KOPT-K1 (cell line): ENCODE data around the gene EPS15.
"Not testable (repeated sequence)": the region's sequence is repeated elsewhere in the genome, so short reads cannot be mapped to it uniquely, and the experiment has no call there.

ENCODE experiments used
- H3K27ac ChIP-seq: fragments of 200-600 bp; sonication (generic); 2 replicates; pipeline ENCODE4 v1.5.1; 2016; ENCODE audit warnings: antibody characterized with exemption, mild to moderate bottlenecking, low read depth, low read length; ENCODE audit not compliant: poor library complexity, severe bottlenecking
- H3K36me3 ChIP-seq: fragments of 200-600 bp; sonication (generic); 2 replicates; pipeline ENCODE4 v1.5.1; 2017; ENCODE audit warnings: antibody characterized with exemption, mild to moderate bottlenecking, low read length, moderate library complexity; ENCODE audit not compliant: insufficient read depth
- H3K9me3 ChIP-seq: fragments of 200-600 bp; sonication (generic); 2 replicates; pipeline ENCODE4 v1.5.1; 2017; ENCODE audit warnings: antibody characterized with exemption, low read length, mild to moderate bottlenecking; ENCODE audit not compliant: insufficient read depth, poor library complexity, severe bottlenecking

EPS15 gene

DNA sequence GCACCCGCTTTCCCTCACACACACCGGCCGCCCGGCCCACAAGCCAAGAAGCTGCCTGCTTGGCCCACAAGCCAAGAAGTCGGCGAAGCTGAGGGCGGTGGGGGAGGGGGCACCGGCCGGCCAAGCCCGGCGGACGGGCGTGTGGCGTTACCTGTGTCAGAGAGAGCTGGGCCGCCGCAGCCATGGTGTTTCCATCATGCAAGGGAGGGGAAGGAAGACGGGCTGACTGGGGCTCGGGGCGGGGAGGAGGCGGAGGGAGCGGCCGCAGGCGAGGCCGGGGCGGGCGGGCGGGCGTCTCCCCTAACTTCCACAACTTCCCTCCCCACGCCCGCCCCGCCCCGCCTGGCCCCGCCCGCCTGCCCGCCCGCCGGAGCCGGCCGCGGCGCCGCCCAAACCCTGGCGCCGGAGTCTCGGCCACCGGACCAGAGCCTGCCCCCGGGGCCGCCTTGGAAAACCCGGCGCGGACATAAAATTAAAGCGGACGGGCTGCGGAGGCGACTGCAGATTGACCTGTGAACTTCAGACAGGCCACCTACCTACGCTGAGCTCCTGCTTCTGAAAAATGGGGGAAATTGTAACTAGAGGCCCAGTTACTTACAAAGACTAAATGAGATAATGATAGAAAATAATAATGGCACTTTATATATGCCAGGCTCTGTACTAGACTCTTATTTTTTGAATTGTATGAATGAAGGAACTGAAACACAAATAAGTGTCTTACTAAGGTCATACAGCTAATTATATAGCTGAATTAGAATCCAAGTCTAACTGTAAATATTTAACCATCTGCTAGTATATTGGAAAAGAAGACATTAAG lies at the start of gene EPS15:
Gene EPS15 (minus strand): TSS at position 219 of the 817 bp plus-strand sequence. CDS start 35 bp downstream, at position 184.
- Histone ChIP-seq H3K9me3 (no peaks in the 10 kb centered on the region), H3K27ac (peak within 1 kb of the TSS; percentile 71), H3K36me3 (no peaks in the 10 kb centered on the region)

DNA sequence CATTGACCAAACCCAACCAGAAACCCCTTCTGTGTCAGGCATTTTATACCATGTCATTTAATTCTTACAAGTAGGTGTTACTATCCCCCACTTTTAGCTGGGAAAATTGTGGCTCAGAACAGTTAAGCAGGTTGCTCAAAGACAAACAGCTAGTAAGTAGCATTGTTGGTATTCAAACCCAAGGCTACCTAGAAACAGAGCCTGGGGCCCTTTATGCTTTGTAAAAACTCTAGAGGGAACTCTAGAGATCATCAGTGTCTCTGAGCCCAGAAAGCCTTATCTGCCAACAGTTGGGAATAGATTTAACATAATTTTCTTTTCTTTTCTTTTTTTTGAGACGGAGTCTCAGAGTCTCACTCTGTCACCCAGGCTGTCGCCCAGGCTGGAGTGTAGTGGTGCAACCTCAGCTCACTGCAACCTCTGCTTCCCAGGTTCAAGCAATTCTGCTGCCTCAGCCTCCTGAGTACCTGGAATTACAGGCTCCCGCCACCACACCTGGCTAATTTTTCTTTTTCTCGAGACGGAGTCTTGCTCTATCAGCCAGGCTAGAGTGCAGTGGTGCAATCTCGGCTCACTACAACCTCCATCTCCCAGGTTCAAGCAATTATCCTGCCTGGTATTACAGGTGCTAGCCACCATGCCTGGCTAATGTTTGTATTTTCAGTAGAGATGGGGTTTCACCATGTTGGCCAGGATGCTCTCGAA lies 49.3 kb upstream of the EPS15 start:
- Histone ChIP-seq H3K36me3 (no peaks in the 10 kb centered on the region), H3K9me3 (no peaks in the 10 kb centered on the region), H3K27ac (no peak overlapping the region)

DNA sequence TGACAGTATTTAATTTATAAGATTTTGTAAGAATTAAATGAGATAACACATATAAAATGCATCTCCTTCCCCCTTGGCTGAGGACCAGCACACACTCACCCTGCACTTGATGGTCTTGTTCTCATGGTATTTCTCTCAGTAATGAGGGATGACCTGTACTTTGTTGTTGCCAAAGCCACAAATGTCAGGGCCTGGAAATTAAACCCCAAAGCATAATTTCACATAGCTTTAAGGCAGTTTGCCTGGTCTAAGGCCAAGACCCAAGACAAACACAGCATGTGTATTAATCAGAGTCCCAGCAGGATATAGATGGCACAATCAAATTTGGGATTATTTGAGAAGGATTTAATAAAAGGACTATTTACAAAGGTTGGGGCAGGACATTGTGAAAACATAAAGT lies 48.6 kb upstream of the EPS15 start:
- Histone ChIP-seq H3K9me3 (no peaks in the 10 kb centered on the region), H3K27ac (no peak overlapping the region), H3K36me3 (no peaks in the 10 kb centered on the region)

DNA sequence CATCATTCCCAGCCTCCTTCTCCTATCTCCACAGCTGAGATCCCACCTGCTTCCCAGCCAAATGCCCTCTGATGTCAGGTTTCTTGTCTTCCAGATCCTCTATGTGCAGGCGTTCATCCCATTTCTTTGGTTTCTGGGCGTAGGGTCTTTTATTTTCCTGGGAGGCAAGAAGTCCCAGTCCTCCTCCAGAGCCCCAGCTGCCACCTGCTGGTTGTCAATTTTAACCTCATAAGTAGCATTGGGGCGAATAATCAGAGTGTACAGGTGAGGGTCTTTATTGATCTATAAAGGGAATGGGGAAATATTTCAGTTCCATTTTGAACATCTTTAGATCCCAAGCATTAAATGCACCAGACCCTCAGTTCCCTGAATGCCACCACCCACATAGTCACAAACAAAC lies 47.2 kb upstream of the EPS15 start:
- Histone ChIP-seq H3K36me3 (no peaks in the 10 kb centered on the region), H3K27ac (no peak overlapping the region), H3K9me3 (no peaks in the 10 kb centered on the region)

DNA sequence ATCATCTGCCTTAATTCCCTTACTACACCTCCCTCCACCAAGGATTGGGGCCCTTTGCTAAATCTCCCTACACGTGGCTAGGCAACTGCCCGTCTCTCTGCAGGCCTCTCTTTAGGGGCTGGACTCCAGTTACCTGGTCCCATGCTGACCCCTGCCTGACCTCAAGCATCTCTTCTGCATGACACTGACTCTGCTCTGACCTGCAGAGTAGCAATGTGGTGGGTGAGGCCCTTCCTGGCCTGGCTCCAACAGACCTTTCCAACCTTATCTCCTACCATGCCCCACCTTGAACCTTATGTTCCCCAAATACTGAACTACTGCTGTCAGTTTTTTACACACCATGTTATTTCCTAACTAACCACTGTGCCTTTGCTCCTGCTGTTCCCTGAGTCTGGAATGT lies 45.9 kb upstream of the EPS15 start:
- no peaks in the 10 kb centered on the region for H3K36me3 ChIP-seq
- no peak overlapping the region for H3K27ac ChIP-seq
- H3K9me3 ChIP-seq = no peaks in the 10 kb centered on the region

DNA sequence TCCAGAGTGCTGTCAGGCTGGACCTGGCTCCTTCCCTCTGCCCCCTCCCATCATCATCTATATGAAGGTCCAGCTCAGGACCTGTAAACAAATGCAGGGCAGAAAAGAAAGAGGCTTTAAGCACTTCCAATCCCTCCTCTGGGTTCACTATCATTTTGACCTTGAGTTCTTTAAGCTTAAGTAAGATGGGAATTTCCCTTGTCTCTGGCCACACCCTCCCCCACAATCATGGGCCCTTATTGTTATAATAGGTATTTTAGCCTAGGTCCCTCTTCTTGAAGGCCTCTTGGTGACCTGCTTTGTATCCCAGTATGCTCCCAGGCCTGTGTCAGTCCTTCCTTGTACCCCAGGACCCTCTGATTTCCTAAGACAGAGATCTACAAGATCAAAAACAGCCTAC lies 45.1 kb upstream of the EPS15 start:
- no peaks in the 10 kb centered on the region for H3K36me3 ChIP-seq
- no peaks in the 10 kb centered on the region for H3K9me3 ChIP-seq
- no peak overlapping the region for H3K27ac ChIP-seq

DNA sequence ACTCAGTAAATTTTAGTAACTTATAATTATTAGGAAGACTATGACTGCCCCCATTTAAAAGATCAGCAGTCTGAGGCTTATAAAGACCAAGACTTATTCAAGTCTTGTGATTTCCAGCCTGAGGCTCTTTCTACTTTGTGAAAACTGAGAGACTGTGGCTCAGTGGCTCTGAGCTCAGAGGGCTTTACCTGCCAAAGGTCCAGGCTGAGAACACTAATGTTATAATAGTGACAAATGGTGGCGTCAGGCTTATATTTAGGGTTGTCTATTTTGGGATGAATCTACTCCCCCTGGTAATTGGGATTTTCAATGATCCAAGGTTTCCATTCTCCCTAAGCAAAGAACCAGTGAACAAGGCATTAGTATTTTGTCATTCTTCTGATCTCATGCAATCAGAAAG lies 42.6 kb upstream of the EPS15 start:
- Histone ChIP-seq H3K27ac (no peak overlapping the region), H3K36me3 (no peaks in the 10 kb centered on the region), H3K9me3 (no peaks in the 10 kb centered on the region)

DNA sequence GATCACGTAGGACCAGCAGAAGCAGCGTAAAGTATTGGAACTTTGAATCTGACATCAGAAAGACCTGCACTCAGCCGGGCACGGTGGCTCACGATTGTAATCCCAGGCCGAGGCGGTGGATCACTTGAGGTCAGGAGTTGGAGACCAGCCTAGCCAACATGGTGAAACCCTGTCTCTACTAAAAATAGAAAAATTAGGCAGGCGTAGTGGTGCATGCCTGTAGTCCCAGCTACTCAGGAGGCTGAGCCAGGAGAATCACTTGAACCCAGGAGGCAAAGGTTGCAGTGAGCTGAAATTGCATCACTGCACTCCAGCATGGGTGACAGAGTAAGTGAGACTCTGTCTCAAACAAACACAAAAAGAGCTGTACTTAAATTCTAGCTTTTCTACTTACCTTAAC lies 41.8 kb upstream of the EPS15 start:
- not testable (repeated sequence) for H3K36me3 ChIP-seq, H3K27ac ChIP-seq, H3K9me3 ChIP-seq

DNA sequence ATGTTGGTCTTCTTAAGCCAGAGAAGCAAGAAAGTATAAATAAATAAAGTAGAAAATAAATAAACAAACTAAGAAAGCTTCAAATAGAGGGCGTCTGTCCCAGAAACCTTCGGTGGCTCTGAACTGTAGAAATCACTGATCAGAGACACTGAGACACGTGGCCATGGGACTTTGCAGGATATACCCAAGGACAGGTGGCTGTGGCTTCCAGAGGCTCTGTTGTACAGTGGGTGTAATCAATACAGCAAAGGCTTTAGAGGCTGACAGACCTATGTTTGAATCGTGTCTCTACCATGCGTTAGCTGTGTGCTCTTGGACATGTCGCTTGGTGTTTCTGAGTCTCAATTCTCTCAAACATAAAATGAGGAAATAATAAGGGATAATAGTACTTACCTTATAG lies 41.0 kb upstream of the EPS15 start:
- Histone ChIP-seq H3K9me3 (no peaks in the 10 kb centered on the region), H3K27ac (no peak overlapping the region), H3K36me3 (no peaks in the 10 kb centered on the region)

DNA sequence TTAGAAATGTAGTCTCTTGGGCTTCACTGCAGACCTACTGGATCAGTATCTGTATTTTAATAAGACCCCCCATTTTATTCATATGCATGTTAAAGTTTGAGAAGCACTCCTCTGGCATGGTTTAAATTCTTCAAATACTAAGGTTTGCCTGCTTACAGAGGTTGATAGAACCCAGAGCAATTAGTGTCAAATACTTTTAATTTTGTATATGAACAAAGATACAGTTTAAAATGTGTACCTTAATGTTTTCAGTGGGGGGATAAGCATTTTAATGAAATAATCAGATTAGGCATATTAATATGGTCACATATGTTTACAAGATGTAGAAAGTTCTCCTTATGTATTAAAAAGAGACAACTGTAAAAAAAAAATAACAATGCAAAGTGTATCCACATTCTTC lies 40.4 kb upstream of the EPS15 start:
- Histone ChIP-seq H3K9me3 (no peaks in the 10 kb centered on the region), H3K27ac (no peak overlapping the region), H3K36me3 (no peaks in the 10 kb centered on the region)

DNA sequence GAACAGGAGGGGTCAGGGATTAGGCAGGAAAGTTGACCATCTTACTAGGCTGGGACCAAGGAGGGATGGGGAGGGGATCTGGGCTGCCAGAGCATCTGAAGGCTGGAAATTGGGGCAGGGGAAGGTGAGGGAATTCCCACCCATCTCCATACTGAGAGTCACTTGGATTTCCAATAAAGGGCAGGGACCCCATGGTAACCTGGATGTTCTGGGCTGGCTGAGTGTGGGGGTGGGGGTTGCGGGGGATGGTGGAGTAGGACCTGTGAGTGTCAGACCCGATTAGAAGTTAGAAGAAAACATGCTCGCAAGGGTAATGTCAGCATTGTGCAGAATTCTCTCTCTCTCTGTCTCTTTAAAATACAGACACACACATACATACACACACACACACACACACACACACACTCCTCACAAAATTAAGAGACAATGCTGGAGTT lies 40.0 kb upstream of the EPS15 start:
- no peaks in the 10 kb centered on the region for H3K36me3 ChIP-seq
- no peak overlapping the region for H3K27ac ChIP-seq
- no peaks in the 10 kb centered on the region for H3K9me3 ChIP-seq

DNA sequence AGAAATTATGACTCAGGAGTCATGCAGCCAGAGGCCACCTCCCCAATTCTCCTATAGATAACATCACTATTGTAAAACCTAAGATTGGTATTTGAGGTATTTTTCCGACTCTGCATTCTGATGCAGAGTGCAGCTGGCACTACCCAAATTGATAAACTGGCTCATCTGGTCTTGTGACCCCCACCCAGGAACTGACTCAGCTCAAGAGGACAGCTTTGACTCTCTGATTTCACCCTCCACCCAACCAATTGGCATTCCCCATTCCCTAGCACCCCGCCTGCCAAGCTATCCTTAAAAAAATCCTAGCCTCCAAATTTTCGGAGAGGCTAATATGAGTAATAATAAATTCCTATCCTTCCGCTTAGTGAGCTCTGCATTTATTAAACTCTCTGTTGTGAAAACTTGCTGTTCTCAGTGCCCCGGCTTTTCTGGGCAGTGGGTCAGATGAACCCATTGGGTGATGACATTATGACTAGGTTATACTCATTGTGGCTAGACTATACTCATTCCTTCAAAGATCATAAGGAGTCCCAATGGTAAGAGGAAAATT lies 39.4 kb upstream of the EPS15 start:
- Histone ChIP-seq H3K27ac (no peak overlapping the region), H3K36me3 (no peaks in the 10 kb centered on the region), H3K9me3 (no peaks in the 10 kb centered on the region)

DNA sequence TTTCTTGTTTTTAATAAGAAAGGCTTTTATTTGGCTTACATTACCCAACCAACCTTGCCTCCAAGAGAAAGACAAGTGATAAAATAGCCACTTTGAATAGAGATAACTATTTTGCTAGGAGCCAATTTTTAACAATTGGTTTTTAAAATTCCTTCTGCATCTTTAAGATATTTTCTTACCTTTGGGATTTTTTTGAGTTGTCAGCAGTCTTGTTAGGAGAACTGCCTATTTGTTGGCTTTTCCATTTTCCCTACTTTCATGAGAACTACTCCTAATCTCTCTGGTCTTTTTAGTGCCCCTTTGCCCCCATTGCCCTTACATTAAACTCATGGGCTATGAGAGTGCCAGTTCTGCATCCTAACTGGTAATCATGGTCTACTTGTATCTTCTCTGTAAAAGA lies 38.1 kb upstream of the EPS15 start:
- no peak overlapping the region for H3K27ac ChIP-seq
- no peaks in the 10 kb centered on the region for H3K9me3 ChIP-seq
- no peaks in the 10 kb centered on the region for H3K36me3 ChIP-seq

DNA sequence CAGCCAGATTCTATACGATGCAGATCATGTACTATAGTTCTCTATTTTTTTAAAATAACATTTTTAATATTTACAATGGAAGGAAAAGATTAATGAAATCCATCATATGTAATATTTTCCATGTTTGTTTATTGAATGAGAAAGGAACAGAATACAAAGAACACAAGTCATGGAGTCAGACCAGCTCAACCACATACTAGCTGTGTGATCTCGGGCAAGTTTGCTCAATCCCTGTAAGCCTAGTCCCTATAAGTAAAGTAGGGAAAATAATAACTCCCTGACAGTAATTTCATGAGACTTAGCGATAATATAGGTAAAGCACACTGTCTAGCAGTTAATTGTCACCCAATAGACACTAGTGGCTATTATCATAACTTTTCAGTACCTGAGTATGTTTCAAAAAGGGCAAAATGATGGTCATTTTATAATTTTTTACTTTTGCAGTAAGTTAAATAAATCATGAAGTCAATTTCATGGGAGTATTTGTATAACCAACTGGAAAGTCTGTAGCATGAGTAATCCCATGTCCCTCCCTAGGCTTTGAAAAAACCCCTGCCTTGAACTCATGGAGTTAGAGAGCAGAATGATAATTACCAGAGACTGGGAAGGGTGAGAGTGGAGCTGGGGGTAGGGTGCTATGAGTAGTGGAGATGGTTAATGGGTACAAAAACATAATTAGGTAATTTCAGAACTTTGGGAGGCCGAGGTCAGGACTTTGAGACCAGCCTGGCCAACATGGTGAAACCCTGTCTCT lies 37.0 kb upstream of the EPS15 start:
- H3K27ac ChIP-seq = no peak overlapping the region
- no peaks in the 10 kb centered on the region for H3K36me3 ChIP-seq
- H3K9me3 ChIP-seq = no peaks in the 10 kb centered on the region

DNA sequence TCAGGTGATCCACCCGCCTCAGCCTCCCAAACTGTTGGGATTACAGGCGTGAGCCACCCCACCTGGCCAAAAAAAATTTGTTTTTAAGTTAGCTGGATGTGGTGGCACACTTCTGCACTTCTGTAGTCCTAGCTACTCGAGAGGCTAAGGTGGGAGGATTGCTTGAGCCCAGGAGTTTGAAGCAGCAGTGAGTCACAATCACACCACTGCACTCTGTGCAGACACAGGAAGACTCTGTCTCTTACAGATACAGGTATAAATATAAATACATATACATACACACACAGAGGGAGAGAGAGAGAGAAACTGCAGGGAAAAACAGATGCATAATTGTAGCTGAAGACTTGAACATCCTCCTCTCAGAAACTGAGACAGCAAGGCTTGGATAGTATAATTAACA lies 34.8 kb upstream of the EPS15 start:
- no peaks in the 10 kb centered on the region for H3K36me3 ChIP-seq
- H3K27ac ChIP-seq = no peak overlapping the region
- no peaks in the 10 kb centered on the region for H3K9me3 ChIP-seq
